IMR-90 (cell line): ENCODE measurements around the gene NOP9. TPM values are rescaled to one million over a fixed set of nuclear protein-coding genes. Genes with fewer than 3 reads are reported as not detected.

ENCODE experiments used
- ATAC-seq: fragments of 200-7000 bp; cut with Tn5 transposase; 2 replicates; pipeline ENCODE4 v1.9.1; 2020; ENCODE audit warnings: low read depth, mild to moderate bottlenecking, moderate library complexity
- BruUV-seq: library from RNA; stranded (reverse); fragments of 400-500 nt; replicated peaks from 2 replicates; lab custom pipeline; 2021; lab: Mats Ljungman, UMichigan
- CTCF ChIA-PET: fragments of 300-600 bp; formaldehyde crosslinking; extraction: SDS; loops from one replicate; lab custom pipeline; 2021; ENCODE audit warnings: antibody characterized with exemption; lab: Yijun Ruan, JAX
- POLR2A ChIA-PET: fragments of 300-600 bp; sonication (Branson Sonifier 250); formaldehyde crosslinking; loops from one replicate; lab custom pipeline; 2022; ENCODE audit warnings: antibody characterized with exemption; ENCODE audit not compliant: unreplicated experiment; lab: Charles Lee
- DNase-seq: peaks from one replicate; pipeline ENCODE4 v3.0.0; 2013
- H2AFZ ChIP-seq: replicated peaks from 2 replicates; pipeline ENCODE3; 2013; ENCODE audit warnings: low read length, mild to moderate bottlenecking; ENCODE audit not compliant: poor library complexity
- H2AK5ac ChIP-seq: 2 replicates; pipeline ENCODE4 v1.6.1; 2013; ENCODE audit warnings: low read depth, low read length, inconsistent platforms
- H2AK9ac ChIP-seq: replicated peaks from 2 replicates; pipeline ENCODE3; 2013; ENCODE audit warnings: mild to moderate bottlenecking, low read depth, low read length, moderate library complexity; ENCODE audit not compliant: poor library complexity
- H2BK120ac ChIP-seq: 2 replicates; pipeline ENCODE4 v1.6.1; 2013; ENCODE audit warnings: low read depth, low read length, inconsistent platforms
- H2BK15ac ChIP-seq: 3 replicates; pipeline ENCODE4 v1.6.1; 2013; ENCODE audit warnings: low read depth, low read length, inconsistent platforms
- H2BK20ac ChIP-seq: 2 replicates; pipeline ENCODE4 v1.6.1; 2013; ENCODE audit warnings: low read depth, mild to moderate bottlenecking, inconsistent platforms, low read length, moderate library complexity
- H2BK5ac ChIP-seq: 2 replicates; pipeline ENCODE4 v1.6.1; 2013; ENCODE audit warnings: mild to moderate bottlenecking, low read depth, low read length, inconsistent platforms; ENCODE audit not compliant: poor library complexity, severe bottlenecking
- H3K14ac ChIP-seq: replicated peaks from 2 replicates; pipeline ENCODE4 v1.6.1; 2013; ENCODE audit warnings: low read depth, low read length, inconsistent platforms
- H3K18ac ChIP-seq: 2 replicates; pipeline ENCODE4 v1.6.1; 2013; ENCODE audit warnings: low read depth, low read length, control low read depth
- H3K23ac ChIP-seq: 2 replicates; pipeline ENCODE4 v1.6.1; 2013; ENCODE audit warnings: low read depth, low read length, inconsistent platforms
- H3K27ac ChIP-seq: 2 replicates; pipeline ENCODE4 v1.5.1; 2013; ENCODE audit warnings: mild to moderate bottlenecking, control low read depth, low read length; ENCODE audit not compliant: insufficient read depth
- H3K27me3 ChIP-seq: 2 replicates; pipeline ENCODE4 v1.6.1; 2013; ENCODE audit warnings: low read length; ENCODE audit not compliant: control insufficient read depth, insufficient read depth
- H3K36me3 ChIP-seq: 2 replicates; pipeline ENCODE4 v1.6.1; 2013; ENCODE audit warnings: low read length, mixed read lengths; ENCODE audit not compliant: control insufficient read depth, insufficient read depth
- H3K4ac ChIP-seq: 2 replicates; pipeline ENCODE4 v1.6.1; 2013; ENCODE audit warnings: low read depth, low read length, inconsistent platforms
- H3K4me1 ChIP-seq: 2 replicates; pipeline ENCODE4 v1.6.1; 2013; ENCODE audit warnings: low read length, mixed read lengths; ENCODE audit not compliant: control insufficient read depth, insufficient read depth
- H3K4me2 ChIP-seq: 2 replicates; pipeline ENCODE4 v1.6.1; 2013; ENCODE audit warnings: low read depth, mild to moderate bottlenecking, control low read depth, low read length, moderate library complexity
- H3K4me3 ChIP-seq: 2 replicates; pipeline ENCODE4 v1.5.1; 2013; ENCODE audit warnings: low read depth, mild to moderate bottlenecking, control low read depth, low read length, moderate library complexity; ENCODE audit not compliant: insufficient read depth
- H3K56ac ChIP-seq: 2 replicates; pipeline ENCODE4 v1.6.1; 2013; ENCODE audit warnings: low read length, inconsistent platforms; ENCODE audit not compliant: insufficient read depth; ENCODE audit errors: extremely low read depth
- H3K79me1 ChIP-seq, 2 experiments: 2 replicates each; pipeline ENCODE4 v1.6.1; 2013; ENCODE audit warnings: low read length in 2 of 2, inconsistent platforms in 1 of 2, low read depth in 1 of 2
- H3K9ac ChIP-seq: 2 replicates; pipeline ENCODE4 v1.6.1; 2013; ENCODE audit warnings: low read depth, low read length, control low read depth
- H3K9me1 ChIP-seq: 2 replicates; pipeline ENCODE4 v1.6.1; 2013; ENCODE audit warnings: low read length, inconsistent platforms; ENCODE audit not compliant: insufficient read depth
- H3K9me3 ChIP-seq: 2 replicates; pipeline ENCODE4 v1.6.1; 2013; ENCODE audit warnings: low read length; ENCODE audit not compliant: control insufficient read depth, insufficient read depth
- H4K20me1 ChIP-seq: 2 replicates; pipeline ENCODE4 v1.6.1; 2013; ENCODE audit warnings: low read length, inconsistent platforms; ENCODE audit not compliant: insufficient read depth
- H4K5ac ChIP-seq: 2 replicates; pipeline ENCODE4 v1.6.1; 2013; ENCODE audit warnings: mild to moderate bottlenecking, low read depth, low read length, control low read depth
- H4K8ac ChIP-seq, 2 experiments: 2 replicates each; pipeline ENCODE4 v1.6.1; 2013; ENCODE audit warnings: low read depth in 2 of 2, low read length in 2 of 2, control low read depth in 1 of 2, inconsistent platforms in 1 of 2
- H4K91ac ChIP-seq: 2 replicates; pipeline ENCODE4 v1.6.1; 2013; ENCODE audit warnings: low read depth, low read length, inconsistent platforms; ENCODE audit not compliant: insufficient read depth
- MAFK ChIP-seq: IDR thresholded peaks from 2 replicates; pipeline ENCODE4 v1.6.1; 2012; ENCODE audit warnings: low read depth, low read length, improper control_type of control experiment
- MAZ ChIP-seq: IDR thresholded peaks from 2 replicates; pipeline ENCODE4 v1.6.1; 2012; ENCODE audit warnings: low read depth, mild to moderate bottlenecking, low read length, improper control_type of control experiment, moderate library complexity, borderline replicate concordance
- MXI1 ChIP-seq: IDR thresholded peaks from 2 replicates; pipeline ENCODE4 v1.6.1; 2012; ENCODE audit warnings: low read depth, mild to moderate bottlenecking, low read length, moderate library complexity, borderline replicate concordance
- POLR2A ChIP-seq: IDR thresholded peaks from 2 replicates; pipeline ENCODE4 v1.6.1; 2012; ENCODE audit warnings: mild to moderate bottlenecking, low read depth, low read length
- RCOR1 ChIP-seq: IDR thresholded peaks from 2 replicates; pipeline ENCODE4 v1.6.1; 2012; ENCODE audit warnings: mild to moderate bottlenecking, low read length, improper control_type of control experiment; ENCODE audit not compliant: insufficient replicate concordance
- SMC3 ChIP-seq: fragments of 150-350 bp; IDR thresholded peaks from 2 replicates; pipeline ENCODE4 v1.6.1; 2016; ENCODE audit warnings: low read depth, mild to moderate bottlenecking, antibody characterized with exemption, low read length, moderate library complexity
- WGBS, 2 experiments: methylation state at CpG; one replicate each; pipeline versions ENCODE4 v1.1.5 to v1.1.7; 2013; ENCODE audit warnings: missing lambda C conversion rate in 2 of 2; ENCODE audit not compliant: insufficient read length in 1 of 2; ENCODE audit errors: extremely low coverage in 2 of 2; 5-methylcytosine and 5-hydroxymethylcytosine counted together
- dilution Hi-C: fragments of 300-500 bp; cut with HindIII; formaldehyde crosslinking; loops from one replicate; pipeline ENCODE4 v1.14.3; 2018; ENCODE audit warnings: low sequenced_read_pairs; ENCODE audit not compliant: unreplicated experiment
- in situ Hi-C: fragments of 300-500 bp; cut with MboI; formaldehyde crosslinking; loops from 3 replicates; pipeline ENCODE4 v1.14.3; 2019; ENCODE audit warnings: low sequenced_read_pairs, inconsistent platforms, mixed read lengths
- intact Hi-C: fragments of 100-400 bp; cut with micrococcal nuclease; formaldehyde crosslinking; loops from 2 replicates; pipeline ENCODE4 v1.10.0; 2022
- polyA plus RNA-seq, 3 experiments: library from polyadenylated mRNA; depleted of rRNA; stranded (reverse); fragments of >200 nt; gene quantifications; 2 replicates each; pipeline ENCODE4 v1.2.3, GENCODE V29; 2012; ENCODE audit warnings: low replicate concordance in 1 of 3
- total RNA-seq: library from RNA; depleted of rRNA; stranded (reverse); fragments of >200 nt; gene quantifications from 2 replicates; pipeline ENCODE4 v1.2.3, GENCODE V29; 2012
- TF ChIP-seq, protein P1 (sequence below): conservative IDR thresholded peaks from 2 replicates; pipeline ENCODE4 v1.5.1; 2012; ENCODE audit warnings: mild to moderate bottlenecking, low read depth, low read length, improper control_type of control experiment

NOP9 gene
- total and polyA plus RNA-seq, 2 of the 4 experiments (the other 2 are of a cell fraction) = 11.8 to 25.8 TPM

GRCh38 chr14:24349742-24350141 is 50.1 kb downstream of the NOP9 start:
- no peak overlapping the region for H2AK5ac ChIP-seq
- H2BK120ac ChIP-seq = no peak overlapping the region
- no peaks in the 10 kb centered on the region for H4K20me1 ChIP-seq
- no peak overlapping the region for H3K4ac ChIP-seq
- H3K27me3 ChIP-seq = peaks cover 36% of the 10 kb centered on the region
- H2BK15ac ChIP-seq = no peak overlapping the region
- H3K4me3 ChIP-seq = no peak overlapping the region
- no peak overlapping the region for H4K5ac ChIP-seq
- H2AFZ ChIP-seq = no peak overlapping the region
- ChIA-PET CTCF (interaction anchor here (1.9 kb wide), 1 partner anchor 16 kb away, joined by 7 read pairs; the partner anchor contains the start of gene ADCY4), POLR2A (no interaction called here)
- no peak overlapping the region for H3K18ac ChIP-seq
- BruUV-seq = no TSS peak
- in situ Hi-C loops (no loop called here), dilution Hi-C loops (no loop called here), intact Hi-C loops (no loop called here)
- no peak overlapping the region for H3K14ac ChIP-seq
- DNase-seq (no peak), ATAC-seq (no peak)
- no peak for TF ChIP-seq SMC3
- no peak for TF ChIP-seq POLR2A
- TF ChIP-seq, protein P1, sequence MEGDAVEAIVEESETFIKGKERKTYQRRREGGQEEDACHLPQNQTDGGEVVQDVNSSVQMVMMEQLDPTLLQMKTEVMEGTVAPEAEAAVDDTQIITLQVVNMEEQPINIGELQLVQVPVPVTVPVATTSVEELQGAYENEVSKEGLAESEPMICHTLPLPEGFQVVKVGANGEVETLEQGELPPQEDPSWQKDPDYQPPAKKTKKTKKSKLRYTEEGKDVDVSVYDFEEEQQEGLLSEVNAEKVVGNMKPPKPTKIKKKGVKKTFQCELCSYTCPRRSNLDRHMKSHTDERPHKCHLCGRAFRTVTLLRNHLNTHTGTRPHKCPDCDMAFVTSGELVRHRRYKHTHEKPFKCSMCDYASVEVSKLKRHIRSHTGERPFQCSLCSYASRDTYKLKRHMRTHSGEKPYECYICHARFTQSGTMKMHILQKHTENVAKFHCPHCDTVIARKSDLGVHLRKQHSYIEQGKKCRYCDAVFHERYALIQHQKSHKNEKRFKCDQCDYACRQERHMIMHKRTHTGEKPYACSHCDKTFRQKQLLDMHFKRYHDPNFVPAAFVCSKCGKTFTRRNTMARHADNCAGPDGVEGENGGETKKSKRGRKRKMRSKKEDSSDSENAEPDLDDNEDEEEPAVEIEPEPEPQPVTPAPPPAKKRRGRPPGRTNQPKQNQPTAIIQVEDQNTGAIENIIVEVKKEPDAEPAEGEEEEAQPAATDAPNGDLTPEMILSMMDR = no peak
- no peak for TF ChIP-seq MAFK
- TF ChIP-seq RCOR1 = no peak
- no peak for TF ChIP-seq MXI1
- no peak for TF ChIP-seq MAZ
- H3K79me1 ChIP-seq = no peaks in the 10 kb centered on the region
- no peak overlapping the region for H3K4me2 ChIP-seq
- H2BK20ac ChIP-seq = no peak overlapping the region
- no CpG with 5 or more reads among the region's 5 CpGs for WGBS, 2 experiments
- H3K4me1 ChIP-seq = peaks cover 9% of the 10 kb centered on the region
- H4K8ac ChIP-seq = no peak overlapping the region
- no peak overlapping the region for H2AK9ac ChIP-seq
- H3K9ac ChIP-seq = no peak overlapping the region
- no peak overlapping the region for H3K56ac ChIP-seq
- no peak overlapping the region for H3K23ac ChIP-seq
- no peak overlapping the region for H2BK5ac ChIP-seq
- no peaks in the 10 kb centered on the region for H3K9me1 ChIP-seq
- H3K27ac ChIP-seq = no peak overlapping the region
- H3K36me3 ChIP-seq = no peaks in the 10 kb centered on the region
- H4K91ac ChIP-seq = no peak overlapping the region
- no peaks in the 10 kb centered on the region for H3K9me3 ChIP-seq
